GM19023 (cell line): ENCODE results near the gene NUBP2.

ENCODE experiments used
- ATAC-seq: cut with Tn5 transposase; IDR thresholded peaks from one replicate; pipeline ENCODE4 v1.9.1; 2021; ENCODE audit warnings: mild to moderate bottlenecking, moderate library complexity; ENCODE audit not compliant: unreplicated experiment

Gene NUBP2

DNA sequence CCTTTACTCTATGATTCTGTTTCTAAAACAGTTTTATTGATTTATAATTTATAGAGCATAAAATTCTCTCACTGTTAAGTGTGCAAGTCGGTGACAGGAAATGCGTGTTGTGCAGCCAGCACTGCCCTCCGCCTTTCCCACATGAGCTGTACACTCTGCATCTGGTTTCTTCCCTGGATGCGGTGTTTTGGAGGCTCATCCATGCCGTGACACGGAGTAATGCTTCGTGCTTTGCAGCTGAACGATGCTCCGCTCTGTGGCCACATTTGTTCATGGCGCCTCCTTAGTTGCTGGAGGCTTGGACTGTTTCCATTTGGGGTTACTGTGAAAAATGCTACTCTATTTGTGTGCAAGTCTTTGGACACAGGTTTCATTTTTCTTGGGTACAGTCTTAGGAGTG lies 17.9 kb downstream of the NUBP2 start:
- ATAC-seq = no peak

DNA sequence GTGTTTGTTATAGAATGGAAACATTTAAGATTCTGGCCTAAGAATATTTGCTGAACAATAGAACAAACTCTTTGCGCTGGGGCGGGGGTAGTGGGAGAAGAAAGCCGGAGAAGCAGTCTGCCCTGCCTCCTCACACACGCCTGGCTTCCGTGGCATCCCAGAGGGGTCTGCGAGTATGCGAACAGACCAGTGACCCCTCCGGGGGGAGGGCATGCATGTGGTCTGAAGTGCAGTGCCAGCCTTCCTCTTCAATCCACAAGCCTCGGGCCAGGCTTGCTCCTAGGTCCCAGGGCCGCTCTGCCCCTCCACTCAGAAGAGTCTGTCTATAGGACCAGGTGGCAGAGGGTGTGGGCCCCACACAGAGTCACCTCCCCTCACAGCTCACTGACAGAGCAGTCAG lies 24.9 kb downstream of the NUBP2 start:
- ATAC-seq = no peak

DNA sequence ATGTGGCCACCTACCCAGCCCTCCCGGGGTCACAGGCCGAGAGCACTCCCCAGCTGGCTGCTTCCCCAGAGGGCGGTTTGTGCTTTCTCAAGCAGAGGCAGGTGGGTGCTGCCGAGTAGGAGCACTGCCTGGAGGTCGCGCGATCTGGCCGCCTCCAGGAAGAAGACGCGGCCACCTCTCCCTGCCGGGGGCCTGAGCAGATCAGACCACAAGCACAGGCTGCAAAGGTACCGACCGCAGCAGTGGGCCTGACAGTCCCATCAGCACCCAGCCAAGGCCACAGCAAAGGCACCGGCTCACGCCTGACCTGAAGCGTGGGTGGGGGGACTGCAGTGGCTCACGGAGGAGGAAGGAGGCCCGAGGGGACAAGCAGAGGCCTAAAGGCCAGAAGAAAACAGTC lies 25.9 kb downstream of the NUBP2 start:
- ATAC-seq = no peak

DNA sequence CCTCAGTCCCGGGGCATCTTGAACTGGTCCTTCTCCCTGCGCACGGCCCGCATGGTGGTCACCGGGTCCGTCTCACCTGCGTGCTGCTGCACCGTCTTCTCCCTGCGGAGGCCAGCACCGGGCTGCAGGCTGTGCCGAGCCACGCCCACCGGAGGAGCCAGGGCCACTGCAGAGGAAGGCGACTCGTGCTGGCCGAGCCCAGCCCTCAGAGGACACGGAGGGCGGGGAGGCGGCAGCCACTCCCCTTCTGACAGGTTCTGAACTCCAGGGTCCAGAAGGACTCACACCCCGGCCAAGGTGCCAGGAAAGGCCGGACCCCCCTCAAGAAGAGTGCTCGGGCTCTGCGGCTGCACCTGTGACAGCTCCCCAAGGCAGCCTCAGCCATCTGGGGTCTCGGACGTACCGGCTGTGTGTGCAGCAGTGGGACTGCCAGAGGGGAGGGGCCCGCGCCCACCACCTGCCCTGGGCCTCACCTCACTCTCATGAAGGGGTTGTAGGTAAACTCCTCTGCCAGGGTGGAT lies 26.6 kb downstream of the NUBP2 start:
- no peak for ATAC-seq

DNA sequence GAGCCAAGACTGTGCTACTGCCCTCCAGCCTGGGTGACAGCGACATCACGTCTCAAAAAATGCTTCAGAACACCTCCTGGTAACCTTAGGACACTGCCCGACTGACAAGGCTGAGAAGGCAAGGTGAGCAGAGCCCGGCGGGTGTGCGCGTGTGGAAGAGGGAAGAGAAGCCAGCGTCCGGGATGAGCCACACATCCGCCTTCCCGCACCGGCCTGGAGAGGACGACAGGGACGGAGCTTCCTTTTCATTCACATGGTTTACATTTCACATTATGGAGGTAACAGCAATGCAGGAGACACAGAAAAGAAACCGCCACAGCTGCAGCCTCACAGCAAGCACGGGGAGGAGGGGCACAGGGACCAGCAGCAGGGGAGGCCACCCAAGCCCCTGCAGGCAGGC lies 27.3 kb downstream of the NUBP2 start:
- no peak for ATAC-seq

DNA sequence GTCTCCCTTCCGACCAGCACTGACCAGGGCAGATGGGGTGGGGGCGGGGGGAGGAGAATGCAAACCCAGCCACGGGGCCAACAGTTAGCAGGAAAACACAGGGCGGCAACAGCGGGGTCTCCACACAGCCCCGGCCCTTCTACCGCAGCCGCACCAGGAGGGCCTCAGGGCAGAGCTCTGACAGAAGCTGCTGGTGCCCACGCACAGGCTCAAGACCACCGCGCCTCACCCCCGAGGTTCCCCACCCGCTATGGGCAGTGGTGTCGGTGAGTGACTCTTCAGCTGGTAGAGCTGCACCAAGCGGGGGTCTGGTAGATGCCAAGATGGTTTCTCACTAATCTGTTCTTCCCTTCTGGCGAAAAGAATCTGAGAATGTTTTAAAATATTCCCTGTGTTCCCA lies 27.8 kb downstream of the NUBP2 start:
- ATAC-seq = no peak

DNA sequence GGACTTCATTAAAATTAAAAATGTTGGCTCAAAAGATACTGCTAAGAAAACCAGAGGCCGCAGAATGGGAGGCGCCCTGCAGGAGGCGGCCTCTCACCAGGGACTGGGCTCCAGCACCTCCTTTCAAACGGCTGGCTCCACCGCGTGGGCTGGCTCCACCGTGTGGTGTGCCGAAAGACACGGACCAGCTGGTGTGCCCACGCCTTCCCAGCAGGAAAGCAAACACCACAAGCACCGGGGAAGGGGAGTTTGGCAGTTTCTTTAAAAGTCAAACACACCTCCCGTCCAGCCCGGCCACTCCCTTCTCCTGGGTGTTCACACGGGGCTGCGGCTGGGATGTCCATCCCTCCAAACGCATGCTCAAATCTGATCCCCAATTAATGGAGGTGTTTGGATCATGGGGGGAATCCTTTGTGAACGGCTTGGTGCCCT lies 30.0 kb downstream of the NUBP2 start:
- no peak for ATAC-seq

DNA sequence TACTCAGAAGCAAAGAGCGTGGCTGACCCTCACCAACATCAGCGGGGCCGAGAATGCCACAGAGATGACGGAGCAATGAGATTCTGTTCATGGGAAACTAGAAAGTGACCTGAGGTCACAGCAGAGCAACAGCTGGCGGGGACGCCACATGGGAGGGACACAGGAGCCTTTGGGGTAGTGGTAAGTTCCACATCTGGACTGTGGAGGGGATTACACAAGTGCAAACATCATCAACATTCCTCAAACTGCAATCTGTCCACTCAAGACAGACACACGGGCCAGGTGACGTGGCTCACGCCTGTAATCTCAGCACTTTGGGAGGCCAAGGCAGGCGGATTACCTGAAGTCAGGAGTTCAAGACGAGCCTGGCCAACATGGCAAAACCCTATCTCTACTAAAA lies 32.7 kb downstream of the NUBP2 start:
- ATAC-seq = no peak

DNA sequence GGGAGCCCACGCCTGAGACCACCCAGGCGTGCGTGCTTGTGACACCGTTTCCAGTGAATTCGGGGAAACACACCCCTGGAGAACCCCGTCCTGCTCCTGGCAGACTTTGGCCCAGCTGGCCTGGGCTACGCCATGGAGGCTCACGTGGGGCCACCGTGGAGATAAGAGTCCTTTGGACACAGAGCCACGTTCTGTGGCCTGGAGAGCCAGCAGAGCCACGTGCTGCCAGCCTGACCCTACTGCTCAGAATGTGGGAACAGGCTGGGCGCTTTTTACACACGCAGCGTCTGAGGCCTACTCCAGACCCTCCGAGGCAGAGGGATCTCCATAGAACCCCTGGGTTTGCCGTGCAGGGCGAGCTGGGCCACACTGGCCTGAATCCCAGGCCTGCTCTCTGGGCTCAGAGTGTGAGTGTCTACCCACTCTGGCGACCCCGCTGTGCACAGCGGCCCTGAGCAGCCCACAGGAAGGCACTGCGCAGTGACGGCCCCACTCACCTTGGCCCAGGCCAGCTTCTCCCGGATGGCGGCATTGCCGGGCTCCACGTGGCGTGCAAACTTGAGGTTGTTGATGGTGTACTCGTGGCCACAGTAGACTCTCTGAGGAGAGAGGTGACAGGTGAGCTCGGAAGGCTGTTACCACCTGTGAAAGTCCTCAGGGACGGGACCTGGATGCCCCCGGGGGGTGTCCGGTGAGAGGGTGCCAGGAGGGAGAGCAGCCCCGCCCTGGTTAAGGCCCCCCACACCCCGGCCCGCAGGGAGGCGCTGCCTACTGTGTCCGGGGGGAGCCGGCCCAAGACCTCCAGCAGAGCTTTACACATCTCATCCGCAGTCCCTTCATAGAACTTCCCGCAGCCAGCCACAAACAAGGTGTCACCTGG lies 33.9 kb downstream of the NUBP2 start:
- ATAC-seq = no peak

DNA sequence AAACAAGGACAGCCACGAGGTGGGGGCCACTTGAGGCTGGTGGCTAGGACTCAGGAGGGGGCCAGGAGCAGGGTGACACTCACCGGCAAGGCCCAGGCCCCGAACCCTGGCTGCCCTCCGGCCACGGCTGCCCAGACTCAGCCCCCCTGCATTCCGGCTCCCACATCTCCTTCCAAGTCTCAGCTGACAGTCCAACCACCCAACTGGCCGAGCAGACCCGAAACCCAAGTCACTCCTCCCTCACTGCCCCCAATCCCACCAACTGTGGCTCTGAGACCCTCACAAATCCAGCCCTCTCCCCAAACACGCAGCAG lies 34.5 kb downstream of the NUBP2 start:
- ATAC-seq = no peak

DNA sequence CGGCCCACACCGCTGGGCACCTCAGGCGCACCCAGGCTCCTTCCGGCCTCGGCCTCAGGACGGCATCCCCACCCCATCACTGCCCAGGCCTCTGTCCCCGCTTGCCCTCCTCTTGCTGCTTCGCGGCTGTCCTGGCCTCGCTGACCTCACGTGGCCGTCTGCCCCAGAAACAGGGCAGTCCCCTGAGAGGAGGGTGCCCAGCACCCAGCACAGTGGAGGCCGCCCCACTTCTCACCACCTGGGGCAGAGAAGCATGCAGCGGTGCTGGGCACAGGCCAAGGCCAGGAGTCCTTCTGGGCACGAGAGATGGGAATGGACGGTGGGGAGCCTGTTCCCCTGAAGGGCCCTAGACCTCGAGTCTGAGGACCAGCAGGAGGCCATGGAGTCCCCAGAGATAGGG lies 35.0 kb downstream of the NUBP2 start:
- no peak for ATAC-seq

DNA sequence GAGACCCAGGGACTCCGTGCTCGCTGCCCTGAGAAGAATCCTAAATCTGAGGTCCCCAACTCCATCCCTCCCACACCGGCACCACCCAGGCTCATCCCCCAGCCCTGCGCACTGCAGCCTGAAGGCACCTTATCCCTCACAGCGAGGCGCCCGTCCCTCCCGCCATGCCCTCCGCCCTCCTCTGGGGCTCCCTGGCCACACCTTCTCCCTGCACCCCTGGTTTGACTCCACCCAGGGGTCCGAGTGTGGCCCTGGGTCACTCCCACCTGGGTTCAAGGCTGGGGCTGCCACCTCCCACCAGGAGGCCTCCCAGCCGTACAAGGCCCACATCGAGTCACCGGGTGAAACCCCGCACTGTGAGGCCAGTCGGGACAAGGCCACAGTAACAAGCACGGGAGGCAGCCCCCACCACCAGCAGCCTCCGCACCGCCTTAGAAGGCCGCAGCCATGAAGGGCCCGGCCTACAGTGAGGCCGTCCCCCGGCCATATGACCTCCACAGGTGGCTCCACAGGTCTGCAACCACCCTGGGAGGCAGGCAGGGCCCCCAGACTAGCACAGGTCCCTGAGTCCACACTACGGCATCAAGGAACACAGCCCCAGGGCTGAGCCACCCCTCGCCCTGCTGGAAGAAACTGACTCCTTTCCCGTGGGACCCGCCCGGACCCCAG lies 35.6 kb downstream of the NUBP2 start:
- ATAC-seq = no peak

DNA sequence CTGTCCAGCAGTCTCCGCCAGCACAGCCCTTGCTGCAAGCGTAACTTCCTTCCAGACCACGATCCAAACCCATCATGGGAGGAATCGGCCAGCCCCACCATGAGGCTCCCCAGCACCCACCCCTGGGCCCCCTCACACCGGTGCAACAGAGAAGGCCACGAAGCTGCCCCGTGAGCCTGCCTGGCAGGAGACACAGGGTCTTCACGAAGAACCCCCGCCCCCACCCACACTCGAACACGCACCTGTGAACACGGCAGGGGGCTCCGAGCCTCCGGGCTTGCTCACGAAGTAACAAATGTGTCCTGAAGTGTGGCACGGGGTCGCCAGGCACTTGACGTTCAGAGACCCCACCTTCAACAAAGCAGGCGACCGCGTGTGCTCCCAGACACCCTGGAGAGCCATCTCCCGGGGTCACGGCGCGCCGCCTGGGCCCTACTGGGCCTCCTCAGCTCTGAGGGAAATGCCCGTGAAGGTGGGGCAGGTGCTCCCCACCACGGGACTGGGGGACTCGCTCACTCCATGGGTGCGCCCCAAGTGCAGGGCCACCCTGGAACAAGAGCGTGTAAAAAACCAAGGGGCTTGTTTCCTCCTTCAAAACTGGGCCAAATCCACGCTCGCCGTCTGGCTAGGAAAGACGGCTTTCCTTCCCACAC lies 36.2 kb downstream of the NUBP2 start:
- ATAC-seq = no peak

DNA sequence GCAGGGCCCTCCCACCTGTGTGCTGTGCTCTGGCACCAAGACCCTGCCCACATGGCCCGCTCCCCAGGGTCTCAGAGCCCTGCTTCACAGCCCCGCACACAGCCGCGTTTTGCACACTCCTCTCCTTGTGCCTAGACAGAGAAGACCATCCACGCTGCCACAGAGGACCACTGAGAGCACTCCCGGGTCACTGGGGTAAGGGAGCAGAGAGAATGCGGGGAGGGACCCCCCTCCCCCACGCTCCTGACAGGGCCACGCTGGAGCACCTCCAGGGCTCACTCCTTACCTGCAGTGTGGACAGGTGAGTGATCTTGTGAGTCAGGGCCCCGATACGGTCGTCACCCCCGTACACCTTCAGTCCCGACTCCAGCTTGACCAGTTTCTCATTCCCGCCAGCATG lies 36.9 kb downstream of the NUBP2 start:
- no peak for ATAC-seq

DNA sequence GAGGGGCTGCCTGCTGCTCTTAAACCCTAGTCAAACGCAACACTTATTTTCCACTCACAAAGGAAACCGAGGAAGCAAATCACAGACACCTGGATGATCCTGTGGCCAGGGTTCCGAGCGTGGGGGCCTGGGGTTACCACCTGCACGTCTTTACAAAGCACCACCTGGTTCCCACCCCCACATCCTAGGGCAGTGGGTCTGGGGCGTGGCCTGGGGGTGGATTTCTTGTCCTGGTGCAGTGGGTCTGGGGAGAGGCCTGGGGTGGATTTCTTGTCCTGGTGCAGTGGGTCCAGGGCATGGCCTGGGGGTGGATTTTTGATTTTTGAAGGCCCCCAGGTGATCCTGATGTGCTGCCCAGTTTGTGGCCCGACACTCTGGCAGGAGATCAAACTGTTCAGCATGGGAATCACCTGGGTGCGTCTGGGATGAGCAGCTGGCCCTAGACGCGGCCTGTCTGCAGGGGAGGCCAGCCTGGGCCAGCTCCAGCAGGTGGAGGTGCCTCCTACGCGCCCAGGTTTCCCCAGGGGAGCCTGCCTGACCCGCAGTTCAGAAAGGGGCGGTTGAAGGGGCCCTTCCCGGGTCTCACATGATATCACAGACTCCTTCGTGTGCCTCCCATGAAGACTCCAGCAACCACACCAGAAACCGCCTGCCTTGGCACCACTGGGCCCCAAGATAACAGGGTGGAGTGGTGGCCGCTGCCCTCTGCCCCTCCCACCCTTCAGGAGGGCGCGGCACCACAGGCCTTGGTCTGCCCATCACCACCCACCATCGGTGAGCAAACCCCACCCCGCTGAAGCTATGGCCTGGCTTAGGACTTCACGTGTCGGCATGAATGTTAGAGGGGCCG lies 37.6 kb downstream of the NUBP2 start:
- no peak for ATAC-seq

DNA sequence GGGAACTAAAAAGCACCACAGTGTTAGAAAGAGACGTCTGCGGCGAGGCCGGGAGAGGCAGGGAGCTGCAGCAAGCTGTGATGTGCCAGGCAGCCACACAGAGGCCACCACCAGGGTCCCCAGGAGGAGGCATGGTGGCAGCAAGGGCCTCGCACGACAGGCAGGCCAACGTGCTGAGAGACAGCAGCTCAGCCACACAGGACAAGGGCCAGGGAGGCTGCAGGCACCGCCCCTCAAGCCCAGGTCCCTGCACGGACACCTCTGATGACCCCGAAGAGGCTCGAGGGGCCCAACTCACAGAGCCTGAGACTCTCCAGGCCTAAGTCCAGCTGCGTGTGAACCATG lies 38.2 kb downstream of the NUBP2 start:
- ATAC-seq = no peak

DNA sequence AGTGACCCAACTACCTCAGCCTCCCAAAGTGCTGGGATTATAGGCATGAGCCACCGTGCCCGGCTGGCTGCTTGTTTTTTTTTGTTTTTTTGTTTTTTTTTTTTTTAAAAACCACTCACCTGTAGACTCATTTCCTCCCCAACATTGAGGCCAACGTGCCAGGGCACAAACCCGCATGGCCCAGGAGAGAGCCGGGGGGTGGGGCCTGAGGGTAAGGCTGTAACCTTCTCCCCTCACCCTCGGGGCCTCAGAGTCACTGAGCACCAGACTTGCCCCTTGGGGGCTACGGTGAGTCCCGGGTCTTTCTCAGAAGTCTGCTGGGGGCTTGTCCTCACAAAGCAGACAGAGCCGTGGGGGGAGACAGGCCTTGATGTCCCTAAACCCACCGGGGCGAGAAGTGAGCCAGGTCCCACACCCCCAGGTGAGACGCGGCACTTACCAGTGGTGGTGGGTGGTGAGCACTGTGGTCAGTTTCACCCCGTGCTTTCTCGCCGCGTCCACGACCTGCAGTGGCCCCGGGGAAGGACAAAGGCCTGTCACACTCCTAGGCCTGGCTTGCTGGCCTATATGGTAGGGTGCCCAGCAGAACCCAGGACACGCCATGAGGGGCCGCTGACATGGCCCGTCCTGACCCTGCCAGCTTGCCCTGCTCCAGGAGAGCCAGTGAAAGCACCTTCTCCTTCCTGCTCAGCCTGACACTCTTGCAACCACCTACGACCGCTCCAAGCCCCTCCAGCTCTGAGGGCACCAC lies 39.3 kb downstream of the NUBP2 start:
- ATAC-seq = no peak

DNA sequence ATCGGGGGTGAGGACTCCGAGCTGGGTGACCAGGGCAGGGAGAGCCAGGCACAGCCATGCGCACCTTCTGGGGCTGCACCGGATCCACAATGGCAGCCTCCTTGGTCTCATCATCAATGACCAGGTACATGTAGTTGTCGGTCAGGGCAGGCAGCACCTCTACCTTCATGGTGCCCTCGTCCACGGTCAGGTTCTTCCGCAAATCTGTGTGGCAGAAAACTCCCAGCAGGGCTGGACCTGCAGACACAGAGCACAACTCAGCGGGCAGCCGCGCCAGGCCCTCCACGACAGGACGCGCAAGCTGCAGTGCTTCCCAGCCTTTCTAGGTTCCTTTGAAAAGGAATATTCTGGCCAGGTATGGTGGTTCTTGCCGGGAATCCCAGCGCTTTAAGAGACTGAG lies 40.0 kb downstream of the NUBP2 start:
- ATAC-seq = no peak

DNA sequence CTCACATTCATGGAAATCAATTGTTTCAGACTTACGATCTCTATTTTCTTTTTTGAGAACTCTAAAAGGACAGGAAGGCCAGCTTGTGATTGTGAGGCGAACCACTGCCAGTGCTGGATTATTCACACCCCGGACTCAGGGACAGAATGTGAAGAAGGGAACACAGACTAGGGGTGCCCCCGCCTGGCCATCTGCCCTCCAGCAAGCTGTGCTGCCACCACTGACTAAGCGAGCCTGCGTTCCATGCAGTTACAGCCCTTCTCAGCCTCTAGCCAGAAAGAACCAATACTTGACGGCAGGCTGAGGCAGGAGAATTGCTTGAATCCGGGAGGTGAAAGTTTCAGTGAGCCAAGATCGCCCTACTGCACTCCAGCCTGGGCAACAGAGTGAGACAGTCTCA lies 41.1 kb downstream of the NUBP2 start:
- ATAC-seq = no peak

DNA sequence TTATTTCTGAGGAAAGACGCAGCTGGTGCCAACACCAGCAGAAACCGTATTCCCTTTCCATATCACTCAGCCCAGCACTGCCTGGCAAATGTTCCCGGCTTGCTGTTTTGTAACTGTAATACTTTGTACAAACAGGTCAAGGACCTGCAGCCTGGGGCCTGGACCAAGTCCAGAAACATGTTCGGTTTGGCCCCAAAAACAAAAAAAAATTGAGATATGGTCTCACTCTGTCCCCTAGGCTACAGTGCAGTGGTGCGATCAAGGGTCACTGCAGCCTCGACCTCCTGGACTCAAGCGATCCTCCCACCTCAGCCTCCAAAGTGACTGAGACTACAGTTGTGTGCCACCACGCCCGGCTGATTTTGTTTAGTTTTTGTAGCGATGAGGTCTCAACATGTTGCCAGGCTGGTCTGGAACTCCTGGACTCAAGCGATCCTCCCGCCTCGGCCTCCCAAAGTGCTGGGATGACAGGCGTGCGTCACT lies 42.7 kb downstream of the NUBP2 start:
- no peak for ATAC-seq
